RWPE1 (cell line): Measurements from ENCODE around the gene PAWR.

Source experiments
- CTCF ChIA-PET: fragments of 350-600 bp; sonication (Branson Sonifier 250); formaldehyde crosslinking; extraction: SDS; loops from one replicate; lab custom pipeline; 2021; lab: Yijun Ruan, JAX
- POLR2A ChIA-PET: fragments of 400-600 bp; formaldehyde crosslinking; extraction: SDS; loops from one replicate; lab custom pipeline; 2020; ENCODE audit warnings: antibody characterized with exemption; ENCODE audit not compliant: low non-redundant PET; lab: Yijun Ruan, JAX
- DNase-seq: peaks from one replicate; pipeline ENCODE4 v3.0.0; 2012; ENCODE audit warnings: low spot score
- H3K27ac ChIP-seq: fragments of 450-650 bp; 2 replicates; pipeline ENCODE4 v1.5.1; 2017
- TF ChIP-seq, protein P1 (sequence below): fragments of 450-650 bp; conservative IDR thresholded peaks from 2 replicates; pipeline ENCODE4 v1.5.1; 2017; ENCODE audit warnings: low read depth, mild to moderate bottlenecking

PAWR gene

GRCh38 chr12:79597910-79598309, 92.9 kb downstream of the PAWR start:
- H3K27ac ChIP-seq, result no peak overlapping the region
- POLR2A ChIA-PET, result no interaction called here
- CTCF ChIA-PET, result no interaction called here
- no peak for DNase-seq
- TF ChIP-seq, protein P1, sequence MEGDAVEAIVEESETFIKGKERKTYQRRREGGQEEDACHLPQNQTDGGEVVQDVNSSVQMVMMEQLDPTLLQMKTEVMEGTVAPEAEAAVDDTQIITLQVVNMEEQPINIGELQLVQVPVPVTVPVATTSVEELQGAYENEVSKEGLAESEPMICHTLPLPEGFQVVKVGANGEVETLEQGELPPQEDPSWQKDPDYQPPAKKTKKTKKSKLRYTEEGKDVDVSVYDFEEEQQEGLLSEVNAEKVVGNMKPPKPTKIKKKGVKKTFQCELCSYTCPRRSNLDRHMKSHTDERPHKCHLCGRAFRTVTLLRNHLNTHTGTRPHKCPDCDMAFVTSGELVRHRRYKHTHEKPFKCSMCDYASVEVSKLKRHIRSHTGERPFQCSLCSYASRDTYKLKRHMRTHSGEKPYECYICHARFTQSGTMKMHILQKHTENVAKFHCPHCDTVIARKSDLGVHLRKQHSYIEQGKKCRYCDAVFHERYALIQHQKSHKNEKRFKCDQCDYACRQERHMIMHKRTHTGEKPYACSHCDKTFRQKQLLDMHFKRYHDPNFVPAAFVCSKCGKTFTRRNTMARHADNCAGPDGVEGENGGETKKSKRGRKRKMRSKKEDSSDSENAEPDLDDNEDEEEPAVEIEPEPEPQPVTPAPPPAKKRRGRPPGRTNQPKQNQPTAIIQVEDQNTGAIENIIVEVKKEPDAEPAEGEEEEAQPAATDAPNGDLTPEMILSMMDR, result no peak

DNA sequence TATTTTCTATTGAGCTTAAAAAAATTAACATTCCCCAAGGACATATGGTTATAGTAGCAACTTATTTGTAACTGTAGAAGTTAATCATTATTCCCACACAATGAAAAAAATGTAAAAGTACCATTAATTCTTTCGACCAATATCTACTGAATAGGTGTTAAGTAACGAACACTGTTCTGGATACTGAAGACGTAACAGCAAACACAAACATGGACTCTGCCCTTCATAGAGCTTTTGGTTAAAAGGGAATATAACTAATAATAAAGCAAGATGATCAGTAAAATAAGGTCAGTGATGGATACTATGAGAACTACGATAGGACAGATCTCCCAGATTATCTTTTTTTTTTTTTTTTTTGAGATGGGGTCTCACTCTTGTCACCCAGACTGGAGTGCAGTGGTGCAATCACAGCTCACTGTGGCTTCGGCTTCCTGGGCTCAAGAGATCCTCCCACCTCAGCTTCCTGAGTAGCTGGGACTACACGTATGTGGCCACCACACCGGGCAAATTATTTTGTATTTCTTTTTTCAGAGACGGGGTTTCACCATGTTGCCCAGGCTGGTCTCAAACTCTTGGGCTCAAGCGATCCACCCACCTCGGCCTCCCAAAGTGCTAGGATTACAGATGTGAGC, 93.9 kb downstream of the PAWR start:
- POLR2A ChIA-PET, result no interaction called here
- TF ChIP-seq, protein P1, result no peak
- CTCF ChIA-PET, result no interaction called here
- no peak for DNase-seq
- no peak overlapping the region for H3K27ac ChIP-seq

DNA sequence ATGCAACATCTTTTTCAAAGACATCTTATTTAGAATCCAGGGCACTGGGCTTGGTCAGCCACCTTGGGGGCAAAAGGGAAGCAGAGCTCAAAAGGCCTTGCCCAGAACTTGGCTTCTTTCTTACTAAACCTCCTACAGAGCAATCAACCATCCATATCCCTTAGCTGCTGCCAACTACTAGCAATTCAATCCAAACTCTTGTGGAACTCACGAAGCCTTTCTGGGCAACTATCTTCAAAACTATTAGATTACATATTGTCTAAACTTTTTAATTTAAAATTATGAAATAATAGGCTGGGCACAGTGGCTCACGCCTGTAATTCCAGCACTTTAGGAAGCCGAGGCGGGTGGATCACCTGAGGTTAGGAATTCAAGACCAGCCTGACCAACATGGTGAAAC, 95.5 kb downstream of the PAWR start:
- TF ChIP-seq, protein P1, result no peak
- ChIA-PET CTCF (no interaction called here), POLR2A (no interaction called here)
- no peak for DNase-seq
- no peak overlapping the region for H3K27ac ChIP-seq

DNA sequence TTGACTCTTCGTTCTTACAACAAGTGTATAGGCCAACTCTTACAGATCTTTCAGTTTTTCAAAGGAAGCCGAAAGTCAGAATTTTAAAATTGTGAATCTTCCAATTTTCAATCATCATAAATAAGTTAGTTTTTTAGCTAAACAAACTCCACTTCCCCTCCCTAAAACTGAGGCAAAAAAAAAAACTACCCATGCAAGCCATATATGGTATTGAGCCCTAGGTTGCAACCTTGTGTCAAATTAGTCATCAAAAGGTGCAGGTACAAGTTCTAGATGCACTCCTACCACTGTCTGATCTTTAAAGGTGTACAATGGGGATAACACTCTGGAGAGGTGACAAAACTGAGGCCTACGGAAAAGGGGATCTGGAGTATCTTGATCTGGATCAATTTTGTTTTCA, 97.9 kb downstream of the PAWR start:
- ChIA-PET POLR2A (no interaction called here), CTCF (interaction anchor here (0.5 to 0.6 kb wide), 2 partner anchors 28 to 1200 kb away, joined by 3 to 4 read pairs; no protein-coding TSS in a partner anchor)
- H3K27ac ChIP-seq, result no peak overlapping the region
- TF ChIP-seq, protein P1, result no peak
- no peak for DNase-seq

GRCh38 chr12:79591988-79592387, 98.8 kb downstream of the PAWR start:
- H3K27ac ChIP-seq, result no peak overlapping the region
- TF ChIP-seq, protein P1, result no peak
- DNase-seq, result no peak
- POLR2A ChIA-PET, result no interaction called here
- CTCF ChIA-PET, result no interaction called here

GRCh38 chr12:79590751-79591150, 100.0 kb downstream of the PAWR start:
- no peak for DNase-seq
- CTCF ChIA-PET, result no interaction called here
- no peak overlapping the region for H3K27ac ChIP-seq
- POLR2A ChIA-PET, result no interaction called here
- TF ChIP-seq, protein P1, result no peak
